Endothelial cell of hepatic sinusoid (primary cell): ENCODE measurements around the gene TEX14.

Source experiments
- in situ Hi-C: cut with HindIII; loops from 2 replicates; pipeline ENCODE4 v1.10.0; 2017; ENCODE audit warnings: low sequenced_read_pairs

TEX14 gene

GRCh38 chr17:58691701-58692238 lies at the start of gene TEX14:
TEX14 (minus strand) TSS chr17:58692045; CDS start chr17:58652001, 40,044 bp downstream.
- in situ Hi-C loops, result no loop called here

DNA sequence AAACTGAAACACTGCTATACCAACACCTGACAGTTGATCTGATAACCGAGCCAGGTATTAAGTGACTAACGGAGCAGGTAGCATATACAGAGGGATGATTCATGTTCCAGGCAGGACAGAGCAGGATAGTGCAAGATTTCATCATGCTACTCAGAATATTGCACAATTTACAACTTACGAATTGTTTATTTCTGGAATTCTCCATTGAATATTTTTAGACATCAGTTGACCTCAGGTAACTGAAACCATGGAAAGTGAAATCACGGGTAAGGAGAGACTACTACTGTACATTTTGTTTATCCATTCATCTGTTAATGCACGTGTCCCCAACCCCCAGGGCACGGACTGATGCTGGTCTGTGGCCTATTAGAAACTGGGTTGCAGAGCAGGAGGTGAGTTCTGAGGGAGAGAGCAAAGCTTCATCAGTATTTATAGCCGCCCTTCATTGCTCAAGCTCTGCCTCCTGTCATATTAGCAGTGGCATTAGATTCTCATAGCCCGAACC lies 49.3 kb upstream of the TEX14 start:
- in situ Hi-C loops, result no loop called here

- in situ Hi-C loops, result no loop called here
Measured at GRCh38 chr17:58734811-58735210, 43.0 kb upstream of the TEX14 start.

DNA sequence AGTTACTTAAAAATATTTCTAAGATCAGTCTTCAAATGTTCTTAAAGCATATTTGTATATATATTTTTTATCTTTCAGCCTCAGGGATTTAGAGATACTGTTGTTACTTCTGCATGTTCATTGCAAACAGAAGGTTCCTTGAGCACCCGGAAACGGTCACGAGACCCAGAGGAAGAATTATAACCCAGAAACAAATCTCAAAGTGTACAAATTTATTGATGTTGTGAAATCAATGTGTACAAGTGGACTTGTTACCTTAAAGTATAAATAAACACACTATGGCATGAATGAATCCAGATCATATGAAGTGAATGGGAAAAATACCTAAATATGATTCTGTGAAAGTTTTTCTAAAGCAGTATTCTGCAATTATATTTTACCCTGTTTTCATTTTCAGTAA lies 42.2 kb upstream of the TEX14 start:
- in situ Hi-C loops, result no loop called here

DNA sequence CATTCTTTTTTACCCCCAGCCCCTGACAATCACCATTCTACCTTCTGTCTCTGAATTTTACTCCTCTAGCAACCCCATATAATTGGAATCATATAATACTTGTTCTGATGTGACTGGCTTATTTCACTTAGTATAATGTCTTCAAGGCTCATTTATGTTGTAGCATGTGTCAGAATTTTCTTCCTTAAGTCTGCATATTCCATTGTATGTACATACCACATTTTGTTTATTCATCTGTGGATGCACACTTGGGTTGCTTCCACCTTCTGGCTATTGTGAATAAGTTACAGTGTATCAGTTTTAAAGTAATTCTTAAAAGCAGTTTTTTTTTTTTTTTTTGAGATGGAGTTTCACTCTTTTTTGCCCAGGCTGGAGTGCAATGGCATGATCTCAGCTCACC lies 39.1 kb upstream of the TEX14 start:
- in situ Hi-C loops, result no loop called here

- in situ Hi-C loops, result no loop called here
Measured at GRCh38 chr17:58728798-58729197, 37.0 kb upstream of the TEX14 start.

GRCh38 chr17:58722696-58723095 lies 30.9 kb upstream of the TEX14 start:
- in situ Hi-C loops, result no loop called here

DNA sequence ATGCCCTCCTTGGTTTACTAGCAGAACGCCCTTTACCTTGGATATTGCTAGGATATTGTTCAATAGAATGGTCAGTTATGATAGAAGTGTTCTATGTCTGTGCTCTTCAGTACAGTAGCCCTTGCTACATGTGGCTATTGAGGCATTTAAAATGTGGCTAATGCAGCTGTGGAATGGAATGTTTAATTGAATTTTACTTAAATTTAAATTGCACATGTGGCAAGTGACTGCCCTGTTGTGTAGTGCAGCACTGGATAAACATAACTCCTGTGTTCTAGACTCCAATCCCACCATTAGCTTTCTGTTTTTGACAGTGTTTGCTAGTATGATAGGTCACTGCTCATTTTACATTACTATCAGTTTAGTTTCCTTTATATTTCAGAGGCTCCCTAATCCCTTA lies 30.4 kb upstream of the TEX14 start:
- in situ Hi-C loops, result no loop called here

DNA sequence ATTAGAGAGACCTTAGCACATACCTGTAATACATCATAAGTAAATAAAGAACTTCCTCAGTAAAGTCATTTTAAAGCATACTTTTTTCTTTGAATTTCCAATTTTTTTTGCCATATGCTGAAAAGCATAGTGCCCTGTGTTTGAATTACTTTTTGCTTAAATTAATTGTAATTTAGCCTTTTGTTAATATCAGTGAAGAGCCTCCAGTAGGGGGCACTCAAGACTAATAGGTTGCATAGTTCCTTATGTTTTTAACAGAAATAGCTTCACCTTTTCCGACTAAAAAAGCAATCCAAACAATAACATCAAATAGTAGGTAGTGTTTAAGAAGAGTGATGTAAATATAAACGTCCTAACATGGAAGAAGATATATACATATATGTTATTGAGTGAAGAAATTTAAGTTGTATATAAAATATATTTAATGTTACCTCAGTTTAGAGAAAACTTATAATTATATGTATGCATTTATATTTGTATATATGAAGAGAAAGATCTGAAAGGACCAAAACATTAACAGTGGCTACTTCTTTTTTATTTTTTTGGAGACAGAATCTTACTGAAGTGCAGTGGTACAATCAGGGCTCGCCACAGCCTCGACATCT lies 19.2 kb upstream of the TEX14 start:
- in situ Hi-C loops, result no loop called here

- in situ Hi-C loops, result no loop called here
Measured at GRCh38 chr17:58706351-58707140, 14.7 kb upstream of the TEX14 start.

GRCh38 chr17:58703916-58704286 lies 12.1 kb upstream of the TEX14 start:
- in situ Hi-C loops, result no loop called here

- in situ Hi-C loops, result no loop called here
Measured at GRCh38 chr17:58703137-58703915, 11.5 kb upstream of the TEX14 start.

GRCh38 chr17:58702708-58703107 lies 10.9 kb upstream of the TEX14 start:
- in situ Hi-C loops, result no loop called here

DNA sequence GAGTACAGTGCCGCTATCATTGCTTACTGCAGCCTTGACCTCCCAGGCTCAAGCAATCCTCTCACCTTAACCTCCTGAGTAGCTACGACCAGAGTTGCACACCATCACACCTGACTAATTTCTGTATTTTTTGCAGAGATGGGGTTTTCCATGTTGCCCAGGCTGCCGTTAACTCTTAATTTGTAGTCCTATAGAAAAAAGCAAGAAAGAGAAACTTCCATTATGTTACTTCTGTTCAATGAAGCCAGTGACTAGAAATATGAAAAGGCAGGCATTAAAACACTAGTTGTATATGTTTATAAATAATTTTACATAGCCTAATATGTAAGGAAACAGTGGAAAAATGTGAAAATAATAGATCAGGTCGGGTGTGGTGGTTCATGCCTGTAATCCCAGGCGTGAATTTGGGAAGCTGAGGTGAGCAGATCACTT lies 10.2 kb upstream of the TEX14 start:
- in situ Hi-C loops, result no loop called here

DNA sequence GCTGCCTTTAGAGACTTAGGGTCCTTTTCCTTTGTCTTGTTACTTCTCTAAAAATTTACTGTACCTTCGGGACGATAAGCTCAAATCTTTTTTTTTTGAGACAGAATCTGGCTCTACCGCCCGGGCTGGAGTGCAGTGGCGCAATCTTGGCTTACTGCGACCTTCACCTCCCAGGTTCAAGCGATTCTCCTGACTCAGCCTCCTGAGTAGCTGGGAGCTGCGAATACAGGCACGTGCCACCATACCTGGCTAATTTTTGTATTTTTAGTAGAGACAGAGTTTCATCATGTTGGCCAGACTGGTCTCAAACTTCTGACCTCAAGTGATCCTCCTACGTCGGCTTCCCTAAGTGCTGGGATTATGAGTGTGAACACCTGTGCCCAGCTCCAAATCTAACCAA lies 7.9 kb upstream of the TEX14 start:
- in situ Hi-C loops, result no loop called here

DNA sequence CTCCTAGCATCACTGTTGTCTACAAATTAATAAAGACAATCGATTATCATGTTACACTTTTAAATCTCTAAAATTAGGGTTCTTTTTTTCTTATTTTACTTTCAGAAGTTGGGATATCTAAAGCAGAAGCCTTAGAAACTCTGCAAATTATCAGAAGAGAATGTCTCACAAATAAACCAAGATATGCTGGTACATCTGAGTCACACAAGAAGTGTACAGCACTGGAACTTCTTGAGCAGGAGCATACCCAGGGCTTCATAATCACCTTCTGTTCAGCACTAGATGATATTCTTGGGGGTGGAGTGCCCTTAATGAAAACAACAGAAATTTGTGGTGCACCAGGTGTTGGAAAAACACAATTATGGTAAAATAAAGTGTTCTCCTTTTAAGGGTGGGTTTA lies 3.0 kb upstream of the TEX14 start:
- in situ Hi-C loops, result no loop called here

DNA sequence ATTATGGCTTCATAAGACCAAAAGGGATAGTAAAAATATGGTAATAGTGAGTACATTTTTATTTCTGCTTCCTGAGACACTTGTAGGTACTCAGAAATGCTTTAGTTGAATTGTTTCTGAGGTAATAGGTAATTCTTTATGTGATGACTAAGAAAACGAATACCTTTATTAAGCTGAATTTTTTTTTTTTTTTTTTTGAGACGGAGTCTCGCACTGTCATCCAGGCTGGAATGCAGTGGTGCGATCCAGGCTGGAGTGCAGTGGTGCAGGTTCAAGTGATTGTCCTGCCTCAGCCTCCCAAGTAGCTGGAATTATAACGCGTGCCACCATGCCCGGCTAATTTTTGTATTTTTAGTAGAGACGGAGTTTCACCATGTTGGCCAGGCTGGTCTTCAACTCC lies 2.5 kb upstream of the TEX14 start:
- in situ Hi-C loops, result no loop called here

DNA sequence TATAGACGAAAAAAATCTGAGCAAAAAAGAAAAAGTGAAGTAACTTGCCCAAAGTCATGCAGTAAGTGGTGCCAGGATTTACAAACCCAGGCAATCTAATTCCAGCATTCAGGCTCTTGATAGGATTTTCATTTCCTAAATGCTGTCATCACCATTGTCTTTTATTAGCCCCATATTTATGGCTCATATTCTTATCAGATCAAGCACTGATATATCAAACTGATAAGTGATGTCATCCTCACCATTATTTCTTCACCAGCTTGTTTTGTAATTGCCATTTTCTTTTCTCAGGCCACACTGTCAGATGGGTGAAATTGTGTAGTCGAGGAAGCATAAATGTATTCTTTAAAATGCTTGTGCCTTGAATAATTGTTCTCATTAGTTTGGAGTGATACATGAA lies 1.9 kb upstream of the TEX14 start:
- in situ Hi-C loops, result no loop called here

GRCh38 chr17:58693208-58693607 lies 1.4 kb upstream of the TEX14 start:
- in situ Hi-C loops, result no loop called here

GRCh38 chr17:58692239-58693055 lies 602 bp upstream of the TEX14 start, which contains the start of gene RAD51C:
RAD51C (plus strand) TSS chr17:58692602; CDS start chr17:58692644, 42 bp downstream.
- in situ Hi-C loops, result no loop called here
